H1 (cell line): Measurements from ENCODE around the gene LIMK2. TPM values are rescaled to one million over a fixed set of nuclear protein-coding genes. Genes with fewer than 3 reads are reported as not detected.

ENCODE experiments used
- BRCA1 ChIP-seq: IDR thresholded peaks from 2 replicates; pipeline ENCODE4 v1.6.1; 2012; ENCODE audit warnings: low read depth, low read length, improper control_type of control experiment
- CBX8 ChIP-seq: fragments of 300-800, 300-1000 bp; sonication (generic); IDR thresholded peaks from 2 replicates; pipeline ENCODE4 v1.7.1; 2016; ENCODE audit warnings: low read depth, low read length, borderline replicate concordance
- polyA plus RNA-seq, 7 experiments: library from polyadenylated mRNA; depleted of rRNA in 3 of 7; stranded (reverse) in 5 of 7; unstranded in 2 of 7; fragments of >200 nt in 5 of 7; fragments of 200-250 nt in 2 of 7; gene quantifications; 1 replicate in 5 of 7; 2 replicates in 1 of 7; 4 replicates in 1 of 7; pipeline versions ENCODE4 v1.2.1 to v1.2.3, GENCODE V29; 2011 to 2013; ENCODE audit warnings: missing spikeins in 2 of 7, mixed read lengths in 2 of 7
- total RNA-seq: library from RNA; stranded (reverse); fragmentation: NEBNext Ultra II Directional; extraction: Animal tissue kit (Norgen Biotek cat#: 25700); gene quantifications from 2 replicates; pipeline ENCODE4 v1.2.1, GENCODE V29; 2021
- TF ChIP-seq, protein P1 (sequence below): IDR thresholded peaks from 2 replicates; pipeline ENCODE4 v1.6.1; 2011; ENCODE audit warnings: low read length, improper control_type of control experiment
- TF ChIP-seq, protein P2 (sequence below), 3 experiments: IDR thresholded peaks; 1 replicate in 2 of 3; 2 replicates in 1 of 3; pipeline versions ENCODE4 v1.5.1 to v1.6.1; 2011; ENCODE audit warnings: low read length in 3 of 3, mild to moderate bottlenecking in 3 of 3, inconsistent platforms in 2 of 3, low read depth in 1 of 3, moderate library complexity in 1 of 3; ENCODE audit not compliant: insufficient read depth in 1 of 3; ENCODE audit errors: control extremely low read depth in 1 of 3

Gene LIMK2
- total and polyA plus RNA-seq, 2 of the 8 experiments (the other 6 are each of a cell fraction or from before 2014, with no cell fraction given) = 13.2 to 37.6 TPM

- TF ChIP-seq, protein P1, sequence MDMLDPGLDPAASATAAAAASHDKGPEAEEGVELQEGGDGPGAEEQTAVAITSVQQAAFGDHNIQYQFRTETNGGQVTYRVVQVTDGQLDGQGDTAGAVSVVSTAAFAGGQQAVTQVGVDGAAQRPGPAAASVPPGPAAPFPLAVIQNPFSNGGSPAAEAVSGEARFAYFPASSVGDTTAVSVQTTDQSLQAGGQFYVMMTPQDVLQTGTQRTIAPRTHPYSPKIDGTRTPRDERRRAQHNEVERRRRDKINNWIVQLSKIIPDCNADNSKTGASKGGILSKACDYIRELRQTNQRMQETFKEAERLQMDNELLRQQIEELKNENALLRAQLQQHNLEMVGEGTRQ = no peak
- TF ChIP-seq CBX8 (no peak), BRCA1 (no peak)
- TF ChIP-seq, protein P2, sequence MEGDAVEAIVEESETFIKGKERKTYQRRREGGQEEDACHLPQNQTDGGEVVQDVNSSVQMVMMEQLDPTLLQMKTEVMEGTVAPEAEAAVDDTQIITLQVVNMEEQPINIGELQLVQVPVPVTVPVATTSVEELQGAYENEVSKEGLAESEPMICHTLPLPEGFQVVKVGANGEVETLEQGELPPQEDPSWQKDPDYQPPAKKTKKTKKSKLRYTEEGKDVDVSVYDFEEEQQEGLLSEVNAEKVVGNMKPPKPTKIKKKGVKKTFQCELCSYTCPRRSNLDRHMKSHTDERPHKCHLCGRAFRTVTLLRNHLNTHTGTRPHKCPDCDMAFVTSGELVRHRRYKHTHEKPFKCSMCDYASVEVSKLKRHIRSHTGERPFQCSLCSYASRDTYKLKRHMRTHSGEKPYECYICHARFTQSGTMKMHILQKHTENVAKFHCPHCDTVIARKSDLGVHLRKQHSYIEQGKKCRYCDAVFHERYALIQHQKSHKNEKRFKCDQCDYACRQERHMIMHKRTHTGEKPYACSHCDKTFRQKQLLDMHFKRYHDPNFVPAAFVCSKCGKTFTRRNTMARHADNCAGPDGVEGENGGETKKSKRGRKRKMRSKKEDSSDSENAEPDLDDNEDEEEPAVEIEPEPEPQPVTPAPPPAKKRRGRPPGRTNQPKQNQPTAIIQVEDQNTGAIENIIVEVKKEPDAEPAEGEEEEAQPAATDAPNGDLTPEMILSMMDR (IDR thresholded peaks at IDR 0.05; ENCODE audit: control extremely low read depth in 1 of 3, insufficient read depth in 1 of 3, low read depth in 1 of 3, low read length in 3 of 3) = no peak
Measured at GRCh38 chr22:31300896-31301295, 88.8 kb downstream of the LIMK2 start (continued).
